ENCODE results near the gene TDRD1. TPM values are rescaled to one million over a fixed set of nuclear protein-coding genes. Genes with fewer than 3 reads are reported as not detected.

Gene TDRD1
- total and polyA plus RNA-seq, 7 donors = under 0.01 to 0.28 (median 0.17) TPM; not detected in 3

DNA sequence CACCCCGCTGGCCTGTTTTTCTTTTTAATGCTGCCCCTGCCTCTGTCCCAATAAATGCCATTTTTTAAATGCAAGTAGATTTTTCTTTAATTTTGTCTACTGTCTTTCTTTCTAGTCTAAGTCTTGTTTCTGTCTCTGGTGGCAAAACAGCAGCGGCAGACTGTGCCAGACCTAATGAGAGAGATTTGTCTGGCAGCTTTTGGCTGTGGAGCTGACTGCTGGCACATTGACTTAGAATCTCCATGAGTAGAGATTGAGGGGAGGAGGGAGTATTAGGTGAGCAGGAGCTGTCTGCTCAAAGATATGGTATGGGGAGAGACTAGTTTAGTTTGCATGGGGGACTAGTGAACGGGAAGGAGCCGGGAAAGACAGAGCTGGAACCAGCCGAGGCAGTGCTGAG, 72.9 kb downstream of the TDRD1 start:
- H3K4me3 ChIP-seq = no peak overlapping the region
- DNase-seq = no peak
- no peaks in the 10 kb centered on the region for H3K9me3 ChIP-seq
- H3K27me3 ChIP-seq = peaks cover 0 to 3% (median 0%) of the 10 kb centered on the region in 3 donors
- no peaks in the 10 kb centered on the region for H3K36me3 ChIP-seq
- 97% methylated on average over 5 of the region's 5 CpGs for WGBS, 2 donors
- no peaks in the 10 kb centered on the region for H3K4me1 ChIP-seq
- intact Hi-C loops (cut with DNase I) = no loop called here
- TF ChIP-seq POLR2AphosphoS5 (IDR thresholded peaks at IDR 0.05) = no peak
- TF ChIP-seq, protein P1, sequence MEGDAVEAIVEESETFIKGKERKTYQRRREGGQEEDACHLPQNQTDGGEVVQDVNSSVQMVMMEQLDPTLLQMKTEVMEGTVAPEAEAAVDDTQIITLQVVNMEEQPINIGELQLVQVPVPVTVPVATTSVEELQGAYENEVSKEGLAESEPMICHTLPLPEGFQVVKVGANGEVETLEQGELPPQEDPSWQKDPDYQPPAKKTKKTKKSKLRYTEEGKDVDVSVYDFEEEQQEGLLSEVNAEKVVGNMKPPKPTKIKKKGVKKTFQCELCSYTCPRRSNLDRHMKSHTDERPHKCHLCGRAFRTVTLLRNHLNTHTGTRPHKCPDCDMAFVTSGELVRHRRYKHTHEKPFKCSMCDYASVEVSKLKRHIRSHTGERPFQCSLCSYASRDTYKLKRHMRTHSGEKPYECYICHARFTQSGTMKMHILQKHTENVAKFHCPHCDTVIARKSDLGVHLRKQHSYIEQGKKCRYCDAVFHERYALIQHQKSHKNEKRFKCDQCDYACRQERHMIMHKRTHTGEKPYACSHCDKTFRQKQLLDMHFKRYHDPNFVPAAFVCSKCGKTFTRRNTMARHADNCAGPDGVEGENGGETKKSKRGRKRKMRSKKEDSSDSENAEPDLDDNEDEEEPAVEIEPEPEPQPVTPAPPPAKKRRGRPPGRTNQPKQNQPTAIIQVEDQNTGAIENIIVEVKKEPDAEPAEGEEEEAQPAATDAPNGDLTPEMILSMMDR (IDR thresholded peaks at IDR 0.05) = no peak
- TF ChIP-seq EP300 (IDR thresholded peaks at IDR 0.05) = no peak
- no peak for TF ChIP-seq POLR2A (IDR thresholded peaks at IDR 0.05)
- no peak overlapping the region for H3K27ac ChIP-seq

GRCh38 chr10:114252883-114253282, 73.7 kb downstream of the TDRD1 start:
- H3K36me3 ChIP-seq = no peaks in the 10 kb centered on the region
- no peaks in the 10 kb centered on the region for H3K9me3 ChIP-seq
- TF ChIP-seq POLR2AphosphoS5 (IDR thresholded peaks at IDR 0.05) (no peak), POLR2A (IDR thresholded peaks at IDR 0.05) (no peak), EP300 (IDR thresholded peaks at IDR 0.05) (no peak)
- TF ChIP-seq, protein P1 (IDR thresholded peaks at IDR 0.05) = no peak
- intact Hi-C loops (cut with DNase I) = no loop called here
- peaks cover 0 to 3% (median 0%) of the 10 kb centered on the region in 3 donors for H3K27me3 ChIP-seq
- WGBS, 2 donors = 71 to 73% methylated on average over 4 of the region's 7 CpGs
- H3K4me3 ChIP-seq = no peak overlapping the region
- H3K27ac ChIP-seq = no peak overlapping the region
- H3K4me1 ChIP-seq = no peaks in the 10 kb centered on the region
- no peak for DNase-seq

GRCh38 chr10:114255227-114255626, 76.1 kb downstream of the TDRD1 start:
- no peak for DNase-seq
- 95% methylated on average over 1 of the region's 1 CpG for WGBS, 2 donors
- H3K36me3 ChIP-seq = no peaks in the 10 kb centered on the region
- H3K27ac ChIP-seq = no peak overlapping the region
- H3K4me1 ChIP-seq = no peaks in the 10 kb centered on the region
- peaks cover 0 to 3% (median 0%) of the 10 kb centered on the region in 3 donors for H3K27me3 ChIP-seq
- no peaks in the 10 kb centered on the region for H3K9me3 ChIP-seq
- intact Hi-C loops (cut with DNase I) = no loop called here
- TF ChIP-seq EP300 (IDR thresholded peaks at IDR 0.05) (no peak), POLR2A (IDR thresholded peaks at IDR 0.05) (no peak), POLR2AphosphoS5 (IDR thresholded peaks at IDR 0.05) (no peak)
- TF ChIP-seq, protein P1 (IDR thresholded peaks at IDR 0.05) = no peak
- H3K4me3 ChIP-seq = no peak overlapping the region

- Histone ChIP-seq H3K4me3 (no peak overlapping the region), H3K4me1 (no peaks in the 10 kb centered on the region), H3K27ac (no peak overlapping the region), H3K36me3 (no peaks in the 10 kb centered on the region), H3K9me3 (no peaks in the 10 kb centered on the region), H3K27me3 (no peaks in the 10 kb centered on the region)
- TF ChIP-seq POLR2AphosphoS5 (IDR thresholded peaks at IDR 0.05) (no peak), POLR2A (IDR thresholded peaks at IDR 0.05) (no peak), EP300 (IDR thresholded peaks at IDR 0.05) (no peak)
- TF ChIP-seq, protein P1 (IDR thresholded peaks at IDR 0.05) = no peak
- intact Hi-C loops (cut with DNase I) = no loop called here
- 84 to 86% methylated on average over 12 of the region's 12 CpGs for WGBS, 2 donors
- no peak for DNase-seq
These were observed 77.0 kb downstream of the TDRD1 start for GRCh38 chr10:114256008-114256765.

Measured in sigmoid colon (tissue), 7 donors.